Epithelial cell of proximal tubule (primary cell): ENCODE data around the gene POMGNT1. TPM values are rescaled to one million over a fixed set of nuclear protein-coding genes. Genes with fewer than 3 reads are reported as not detected.

ENCODE experiments used
- DNase-seq: peaks from one replicate; pipeline ENCODE4 v3.0.0-alpha.2; 2011; ENCODE audit warnings: low read depth
- H3K4me3 ChIP-seq: 2 replicates; pipeline ENCODE4 v1.5.1; 2011; ENCODE audit warnings: low read depth, mild to moderate bottlenecking, low read length
- total RNA-seq: library from RNA; depleted of rRNA; stranded (reverse); fragments of >200 nt; gene quantifications from 2 replicates; pipeline ENCODE4 v1.2.3, GENCODE V29; 2015
- TF ChIP-seq, protein P1 (sequence below): conservative IDR thresholded peaks from 2 replicates; pipeline ENCODE4 v1.5.1; 2012; ENCODE audit warnings: low read depth, mild to moderate bottlenecking, low read length

The POMGNT1 gene
- total RNA-seq, 1 donor from 2014 or later: 53.2 TPM

DNA sequence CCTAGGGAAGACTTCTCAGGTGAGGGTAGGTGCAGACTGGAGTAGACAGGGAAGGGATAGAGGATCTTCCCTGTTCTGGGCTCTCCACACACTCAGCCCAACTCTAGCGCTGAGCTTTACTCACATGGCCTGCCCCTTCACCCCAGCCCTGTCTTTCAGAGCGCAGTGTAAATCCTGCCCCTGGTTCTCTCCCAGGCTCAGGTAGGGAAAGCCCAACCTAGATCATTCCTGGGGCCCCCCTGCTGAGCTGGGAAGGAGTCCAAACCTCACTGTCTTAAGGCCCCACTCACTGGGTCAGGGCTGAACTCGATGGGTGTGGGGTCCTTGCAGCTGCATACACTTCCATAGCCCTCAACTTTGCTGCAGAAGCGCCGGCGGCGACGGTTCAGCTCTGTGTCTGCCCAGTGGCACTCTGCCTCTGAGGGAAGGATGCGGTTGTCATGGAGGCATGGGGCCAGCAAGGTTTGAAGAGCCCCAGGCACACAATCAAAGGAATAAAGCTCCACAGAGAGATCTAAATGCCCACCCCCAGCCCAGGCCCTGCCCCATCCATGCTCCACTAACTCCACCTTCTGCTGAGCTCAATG is 4.2 kb downstream of the POMGNT1 start:
- DNase-seq: no peak
- H3K4me3 ChIP-seq: no peak overlapping the region
- TF ChIP-seq, protein P1, sequence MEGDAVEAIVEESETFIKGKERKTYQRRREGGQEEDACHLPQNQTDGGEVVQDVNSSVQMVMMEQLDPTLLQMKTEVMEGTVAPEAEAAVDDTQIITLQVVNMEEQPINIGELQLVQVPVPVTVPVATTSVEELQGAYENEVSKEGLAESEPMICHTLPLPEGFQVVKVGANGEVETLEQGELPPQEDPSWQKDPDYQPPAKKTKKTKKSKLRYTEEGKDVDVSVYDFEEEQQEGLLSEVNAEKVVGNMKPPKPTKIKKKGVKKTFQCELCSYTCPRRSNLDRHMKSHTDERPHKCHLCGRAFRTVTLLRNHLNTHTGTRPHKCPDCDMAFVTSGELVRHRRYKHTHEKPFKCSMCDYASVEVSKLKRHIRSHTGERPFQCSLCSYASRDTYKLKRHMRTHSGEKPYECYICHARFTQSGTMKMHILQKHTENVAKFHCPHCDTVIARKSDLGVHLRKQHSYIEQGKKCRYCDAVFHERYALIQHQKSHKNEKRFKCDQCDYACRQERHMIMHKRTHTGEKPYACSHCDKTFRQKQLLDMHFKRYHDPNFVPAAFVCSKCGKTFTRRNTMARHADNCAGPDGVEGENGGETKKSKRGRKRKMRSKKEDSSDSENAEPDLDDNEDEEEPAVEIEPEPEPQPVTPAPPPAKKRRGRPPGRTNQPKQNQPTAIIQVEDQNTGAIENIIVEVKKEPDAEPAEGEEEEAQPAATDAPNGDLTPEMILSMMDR: no peak

DNA sequence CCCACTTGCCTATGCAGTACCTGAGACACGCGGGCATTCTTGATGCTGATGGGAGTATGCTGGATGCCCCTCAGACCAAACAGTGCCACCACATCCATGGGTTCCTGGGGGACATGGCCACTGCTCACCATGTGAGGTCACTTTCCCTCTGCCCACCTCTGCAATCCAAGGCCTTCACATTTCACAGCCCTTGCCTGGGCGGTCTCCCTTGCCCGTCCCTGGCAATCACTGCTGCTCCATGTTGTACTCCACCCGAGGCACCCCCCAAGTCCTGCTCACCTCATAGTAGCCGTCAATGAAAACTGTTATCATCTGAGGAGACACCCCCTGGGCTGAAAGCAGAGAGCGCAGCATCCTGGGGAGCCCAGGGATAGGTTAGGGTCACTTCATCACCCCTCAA is 4.9 kb downstream of the POMGNT1 start:
- TF ChIP-seq, protein P1: no peak
- H3K4me3 ChIP-seq: no peak overlapping the region
- DNase-seq: no peak

DNA sequence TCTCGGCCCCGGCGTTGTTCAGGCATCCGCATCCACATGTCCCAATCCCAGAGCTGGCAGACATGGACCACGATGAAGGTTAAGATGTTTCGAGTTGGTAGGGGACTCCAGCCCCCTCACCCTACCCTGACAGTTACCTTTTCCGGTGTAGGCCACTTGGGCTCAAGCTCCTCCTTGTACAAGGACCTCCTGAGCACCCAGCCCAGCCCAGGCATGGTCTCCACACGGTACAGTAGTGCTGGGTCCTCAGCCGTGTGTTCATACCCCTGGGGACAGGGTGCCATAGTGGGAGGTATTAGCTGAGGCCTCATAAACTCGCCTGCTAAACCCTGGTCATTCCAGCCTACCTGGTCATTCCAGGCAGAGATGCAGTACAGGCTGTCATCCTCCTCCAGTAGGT is 6.1 kb downstream of the POMGNT1 start:
- H3K4me3 ChIP-seq: no peak overlapping the region
- no peak for DNase-seq
- TF ChIP-seq, protein P1: no peak

DNA sequence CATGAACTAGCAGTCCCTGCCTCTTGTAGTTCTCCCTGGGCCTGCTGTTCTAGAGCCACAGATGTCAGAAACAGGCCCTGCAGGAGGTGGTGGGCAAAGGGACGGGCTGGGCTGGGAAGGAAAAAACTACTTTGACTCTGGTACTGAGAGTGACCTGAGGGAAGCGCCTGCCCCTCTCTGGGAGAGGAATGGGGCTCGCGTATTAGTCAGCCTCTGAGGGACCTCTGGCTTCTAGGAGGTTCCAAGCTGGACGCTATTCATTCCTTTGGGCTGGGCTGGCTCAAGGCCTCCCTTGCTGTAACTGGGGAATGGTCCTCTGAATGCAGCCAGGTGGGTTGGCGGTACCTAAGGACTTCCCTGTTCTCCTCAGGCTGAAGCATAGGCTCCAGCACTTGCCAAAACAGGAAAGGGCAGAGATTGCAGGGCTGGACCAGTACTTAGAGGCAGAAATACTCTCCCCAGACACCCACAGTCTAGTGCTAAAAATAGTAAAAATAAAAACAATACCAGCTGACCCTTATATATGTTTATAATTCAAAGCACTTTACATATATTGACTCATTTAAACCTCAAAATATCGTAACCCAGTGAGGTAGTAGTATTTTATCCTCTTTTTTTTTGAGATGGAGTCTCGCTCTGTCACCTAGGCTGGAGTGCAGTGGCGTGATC is 7.1 kb downstream of the POMGNT1 start:
- no peak for DNase-seq
- TF ChIP-seq, protein P1: no peak
- no peak overlapping the region for H3K4me3 ChIP-seq

DNA sequence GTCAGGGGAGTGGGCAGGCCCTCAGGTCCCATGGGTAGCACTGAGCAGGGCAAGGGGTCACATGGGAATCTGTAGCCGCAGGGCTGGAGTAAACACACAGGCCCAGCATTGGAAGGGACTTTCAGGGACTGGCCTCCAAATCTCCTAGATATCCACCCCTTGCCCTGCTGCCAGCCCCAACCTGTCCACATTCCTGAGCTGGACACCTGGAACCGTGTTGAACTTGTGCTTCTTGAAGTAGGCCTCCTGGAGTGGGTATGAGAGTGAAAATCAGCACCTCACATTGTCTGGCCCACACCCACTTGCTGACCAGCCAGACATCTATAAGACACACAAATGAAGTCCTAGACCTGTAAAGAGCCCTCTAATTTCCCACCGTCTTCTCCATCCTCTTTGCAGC is 7.7 kb downstream of the POMGNT1 start:
- TF ChIP-seq, protein P1: no peak
- DNase-seq: no peak
- H3K4me3 ChIP-seq: no peak overlapping the region

DNA sequence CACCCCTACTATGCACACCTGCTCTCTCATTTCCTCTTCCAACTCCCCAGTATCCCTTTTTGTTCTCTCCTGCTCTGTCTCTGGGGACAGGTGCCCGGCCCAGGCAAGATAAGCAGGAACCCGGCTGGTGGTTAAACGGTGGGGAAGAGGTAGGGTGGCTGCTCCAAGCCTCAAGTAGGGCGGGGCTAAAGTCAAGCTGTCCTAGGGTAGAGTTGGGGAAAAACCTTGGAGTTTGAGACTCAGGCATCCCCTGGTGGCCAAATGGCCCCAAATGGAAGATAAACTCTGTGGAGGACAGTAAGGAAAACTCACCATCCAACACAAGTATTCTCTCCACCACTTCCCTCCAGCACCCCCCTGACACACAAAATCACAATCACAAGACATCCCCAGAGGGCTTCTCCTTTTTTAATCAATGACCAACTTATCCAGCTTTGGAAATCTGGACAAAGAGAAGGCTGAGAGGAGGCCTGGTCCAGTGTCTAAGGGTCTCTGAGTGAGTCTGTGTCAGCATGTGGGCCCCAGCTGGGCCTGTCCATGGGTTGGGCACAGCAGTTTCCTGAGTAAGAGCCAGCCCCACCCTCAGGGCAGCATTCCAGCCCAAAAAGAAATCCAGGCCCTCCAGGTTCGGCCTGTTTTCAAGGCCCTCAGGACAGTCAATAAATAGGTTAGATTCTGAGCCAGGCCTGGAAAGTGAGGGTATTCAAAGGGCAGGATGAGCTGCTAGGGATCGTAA is 9.8 kb downstream of the POMGNT1 start:
- no peak for DNase-seq
- TF ChIP-seq, protein P1: peak; percentile 45
- no peak overlapping the region for H3K4me3 ChIP-seq
